T-helper 1 cell treated with Interleukin-12 subunit alpha and Interleukin-12 subunit beta and Interleukin-4 antibody, amounts not matched to agents 30 μg/mL and 1 μg/mL, for 36 hours (primary cell): ENCODE results near the gene PLA2G12B.
"Not testable (repeated sequence)": the region's sequence is repeated elsewhere in the genome, so short reads cannot be mapped to it uniquely, and the experiment has no call there.

Source experiments
- H3K27ac Mint-ChIP-seq: one replicate; pipeline ENCODE4 v1.8.0; 2021; ENCODE audit warnings: mild to moderate bottlenecking, mixed read lengths
- H3K27me3 Mint-ChIP-seq: one replicate; pipeline ENCODE4 v1.8.0; 2021; ENCODE audit warnings: low read depth, mixed read lengths
- H3K36me3 Mint-ChIP-seq: one replicate; pipeline ENCODE4 v1.8.0; 2021; ENCODE audit warnings: low read depth, mixed read lengths
- H3K4me1 Mint-ChIP-seq: one replicate; pipeline ENCODE4 v1.8.0; 2021; ENCODE audit warnings: low read depth, mixed read lengths
- H3K4me3 Mint-ChIP-seq: one replicate; pipeline ENCODE4 v1.8.0; 2021; ENCODE audit warnings: mild to moderate bottlenecking, moderate library complexity, mixed read lengths
- H3K9me3 Mint-ChIP-seq: one replicate; pipeline ENCODE4 v1.8.0; 2021; ENCODE audit warnings: mixed read lengths

PLA2G12B gene

GRCh38 chr10:72954596-72955554 lies at the start of gene PLA2G12B:
Gene PLA2G12B, minus strand, starts transcription at chr10:72954806. Its CDS starts 121 bp downstream, at chr10:72954685.
- H3K27me3 Mint-ChIP-seq = peaks cover under 1% of the 10 kb centered on the region
- H3K4me3 Mint-ChIP-seq = no peak within 1 kb of the TSS
- no peak within 1 kb of the TSS for H3K27ac Mint-ChIP-seq
- no peaks in the 10 kb centered on the region for H3K36me3 Mint-ChIP-seq
- no peaks in the 10 kb centered on the region for H3K4me1 Mint-ChIP-seq
- H3K9me3 Mint-ChIP-seq = no peaks in the 10 kb centered on the region

GRCh38 chr10:73003822-73004221 lies 49.2 kb upstream of the PLA2G12B start:
- Mint-ChIP-seq H3K4me1 (no peaks in the 10 kb centered on the region), H3K9me3 (peaks cover 2% of the 10 kb centered on the region), H3K36me3 (peaks cover 26% of the 10 kb centered on the region), H3K27me3 (no peaks in the 10 kb centered on the region), H3K27ac (no peak overlapping the region), H3K4me3 (no peak overlapping the region)

- H3K36me3 Mint-ChIP-seq = peaks cover 25% of the 10 kb centered on the region
- no peak overlapping the region for H3K4me3 Mint-ChIP-seq
- no peaks in the 10 kb centered on the region for H3K27me3 Mint-ChIP-seq
- H3K27ac Mint-ChIP-seq = no peak overlapping the region
- H3K4me1 Mint-ChIP-seq = peaks cover 3% of the 10 kb centered on the region
- H3K9me3 Mint-ChIP-seq = peaks cover 10% of the 10 kb centered on the region
Measured at GRCh38 chr10:73000973-73001372, 46.4 kb upstream of the PLA2G12B start.

GRCh38 chr10:72997099-72997498 lies 42.5 kb upstream of the PLA2G12B start:
- no peak overlapping the region for H3K27ac Mint-ChIP-seq
- peaks cover 39% of the 10 kb centered on the region for H3K36me3 Mint-ChIP-seq

GRCh38 chr10:72995459-72995858 lies 40.9 kb upstream of the PLA2G12B start:
- peaks cover 35% of the 10 kb centered on the region for H3K36me3 Mint-ChIP-seq

More at GRCh38 chr10:72997099-72997498, 42.5 kb upstream of the PLA2G12B start:
- H3K27me3 Mint-ChIP-seq = no peaks in the 10 kb centered on the region
- no peak overlapping the region for H3K4me3 Mint-ChIP-seq
- peaks cover 4% of the 10 kb centered on the region for H3K4me1 Mint-ChIP-seq
- H3K9me3 Mint-ChIP-seq = peaks cover 13% of the 10 kb centered on the region

GRCh38 chr10:72989771-72990170 lies 35.2 kb upstream of the PLA2G12B start:
- H3K36me3 Mint-ChIP-seq = peaks cover 26% of the 10 kb centered on the region
- H3K27me3 Mint-ChIP-seq, H3K27ac Mint-ChIP-seq, H3K9me3 Mint-ChIP-seq, H3K4me3 Mint-ChIP-seq, H3K4me1 Mint-ChIP-seq: not testable (repeated sequence)

More at GRCh38 chr10:72995459-72995858, 40.9 kb upstream of the PLA2G12B start:
- H3K27ac Mint-ChIP-seq, H3K4me3 Mint-ChIP-seq, H3K27me3 Mint-ChIP-seq, H3K4me1 Mint-ChIP-seq: not testable (repeated sequence)
- peaks cover 13% of the 10 kb centered on the region for H3K9me3 Mint-ChIP-seq

GRCh38 chr10:72984618-72985017 lies 30.0 kb upstream of the PLA2G12B start:
- H3K4me3 Mint-ChIP-seq, H3K27me3 Mint-ChIP-seq, H3K36me3 Mint-ChIP-seq, H3K27ac Mint-ChIP-seq, H3K4me1 Mint-ChIP-seq: not testable (repeated sequence)
- peaks cover 18% of the 10 kb centered on the region for H3K9me3 Mint-ChIP-seq

- peaks cover 41% of the 10 kb centered on the region for H3K9me3 Mint-ChIP-seq
- H3K36me3 Mint-ChIP-seq = peaks cover 11% of the 10 kb centered on the region
- no peak overlapping the region for H3K27ac Mint-ChIP-seq
- no peak overlapping the region for H3K4me3 Mint-ChIP-seq
- H3K27me3 Mint-ChIP-seq = peaks cover 3% of the 10 kb centered on the region
- no peaks in the 10 kb centered on the region for H3K4me1 Mint-ChIP-seq
Measured at GRCh38 chr10:72981882-72982529, 27.4 kb upstream of the PLA2G12B start.

- H3K9me3 Mint-ChIP-seq = peaks cover 44% of the 10 kb centered on the region
- H3K27ac Mint-ChIP-seq = no peak overlapping the region
- H3K27me3 Mint-ChIP-seq = peaks cover 4% of the 10 kb centered on the region
- peaks cover 12% of the 10 kb centered on the region for H3K36me3 Mint-ChIP-seq
- H3K4me1 Mint-ChIP-seq = no peaks in the 10 kb centered on the region
- H3K4me3 Mint-ChIP-seq = no peak overlapping the region
Measured at GRCh38 chr10:72981028-72981881, 26.6 kb upstream of the PLA2G12B start.

GRCh38 chr10:72980348-72980747 lies 25.7 kb upstream of the PLA2G12B start:
- Mint-ChIP-seq H3K9me3 (peaks cover 49% of the 10 kb centered on the region), H3K36me3 (peaks cover 12% of the 10 kb centered on the region), H3K4me3 (no peak overlapping the region), H3K27me3 (peaks cover 4% of the 10 kb centered on the region), H3K27ac (no peak overlapping the region), H3K4me1 (no peaks in the 10 kb centered on the region)

GRCh38 chr10:72979709-72980108 lies 25.1 kb upstream of the PLA2G12B start:
- no peaks in the 10 kb centered on the region for H3K4me1 Mint-ChIP-seq
- H3K36me3 Mint-ChIP-seq = peaks cover 12% of the 10 kb centered on the region
- H3K4me3 Mint-ChIP-seq = no peak overlapping the region
- H3K27ac Mint-ChIP-seq = no peak overlapping the region
- H3K27me3 Mint-ChIP-seq = peaks cover 4% of the 10 kb centered on the region
- peaks cover 52% of the 10 kb centered on the region for H3K9me3 Mint-ChIP-seq

GRCh38 chr10:72976886-72977285 lies 22.3 kb upstream of the PLA2G12B start:
- peaks cover 48% of the 10 kb centered on the region for H3K9me3 Mint-ChIP-seq
- peaks cover 12% of the 10 kb centered on the region for H3K36me3 Mint-ChIP-seq
- H3K4me3 Mint-ChIP-seq = no peak overlapping the region
- no peak overlapping the region for H3K27ac Mint-ChIP-seq
- peaks cover 7% of the 10 kb centered on the region for H3K27me3 Mint-ChIP-seq
- H3K4me1 Mint-ChIP-seq = no peaks in the 10 kb centered on the region

- Mint-ChIP-seq H3K27ac (no peak overlapping the region), H3K9me3 (no peaks in the 10 kb centered on the region), H3K27me3 (peaks cover 9% of the 10 kb centered on the region), H3K4me3 (no peak overlapping the region), H3K36me3 (no peaks in the 10 kb centered on the region), H3K4me1 (no peaks in the 10 kb centered on the region)
Measured at GRCh38 chr10:72956001-72956400, 1.4 kb upstream of the PLA2G12B start.

- Mint-ChIP-seq H3K4me3 (no peak overlapping the region), H3K36me3 (no peaks in the 10 kb centered on the region), H3K9me3 (no peaks in the 10 kb centered on the region), H3K27me3 (no peaks in the 10 kb centered on the region), H3K27ac (no peak overlapping the region), H3K4me1 (no peaks in the 10 kb centered on the region)
Measured at GRCh38 chr10:72954230-72954595, 393 bp downstream of the PLA2G12B start.
